DOHH2 (cell line): ENCODE data around the gene ATXN7.

Experiments used
- H3F3A ChIP-seq: fragments of 200-600 bp; sonication (generic), shearing (Covaris generic); 2 replicates; pipeline ENCODE4 v1.6.0; 2016; ENCODE audit warnings: antibody characterized with exemption, mild to moderate bottlenecking; ENCODE audit not compliant: control insufficient read depth, insufficient read depth
- H3K27ac ChIP-seq: fragments of 200-600 bp; sonication (generic); 2 replicates; pipeline ENCODE4 v1.5.1; 2014; ENCODE audit warnings: low read depth, mild to moderate bottlenecking, low read length, moderate library complexity
- H3K27me3 ChIP-seq: fragments of 200-600 bp; sonication (generic); 2 replicates; pipeline ENCODE4 v1.6.1; 2014; ENCODE audit warnings: mild to moderate bottlenecking, low read length, mixed read lengths; ENCODE audit not compliant: control insufficient read depth
- H3K36me3 ChIP-seq: fragments of 200-600 bp; sonication (generic); 2 replicates; pipeline ENCODE4 v1.6.1; 2014; ENCODE audit warnings: mild to moderate bottlenecking, low read length, moderate library complexity, mixed read lengths; ENCODE audit not compliant: control insufficient read depth
- H3K4me1 ChIP-seq: fragments of 200-600 bp; sonication (generic); 2 replicates; pipeline ENCODE4 v1.6.1; 2014; ENCODE audit warnings: mild to moderate bottlenecking, low read length, mixed read lengths; ENCODE audit not compliant: control insufficient read depth
- H3K4me2 ChIP-seq: fragments of 200-600 bp; sonication (generic); 2 replicates; pipeline ENCODE4 v1.6.0; 2014; ENCODE audit warnings: mild to moderate bottlenecking, low read length, moderate library complexity
- H3K4me3 ChIP-seq: fragments of 200-600 bp; sonication (generic); 2 replicates; pipeline ENCODE4 v1.5.1; 2014; ENCODE audit warnings: mild to moderate bottlenecking, low read length, mixed read lengths
- H3K79me2 ChIP-seq: fragments of 200-600 bp; sonication (generic); 2 replicates; pipeline ENCODE4 v1.6.1; 2014; ENCODE audit warnings: mild to moderate bottlenecking, low read length, mixed read lengths; ENCODE audit not compliant: control insufficient read depth
- H3K9me2 ChIP-seq: fragments of 200-600 bp; sonication (generic); replicated peaks from 2 replicates; pipeline ENCODE4 v1.6.1; 2014; ENCODE audit warnings: mild to moderate bottlenecking, low read length, mixed read lengths; ENCODE audit not compliant: control insufficient read depth
- H3K9me3 ChIP-seq: fragments of 200-600 bp; sonication (generic); 2 replicates; pipeline ENCODE4 v1.6.1; 2014; ENCODE audit warnings: antibody characterized with exemption, low read length, mixed read lengths; ENCODE audit not compliant: control insufficient read depth, insufficient read depth
- H4K20me1 ChIP-seq: fragments of 200-600 bp; sonication (generic); 2 replicates; pipeline ENCODE4 v1.6.0; 2014; ENCODE audit warnings: low read depth, mild to moderate bottlenecking, antibody characterized with exemption, low read length, moderate library complexity; ENCODE audit not compliant: control insufficient read depth, insufficient read depth
- CTCF ChIP-seq: fragments of 200-600 bp; sonication (generic); IDR thresholded peaks from one replicate; pipeline ENCODE4 v1.5.1; 2014; ENCODE audit warnings: antibody characterized with exemption, mild to moderate bottlenecking, low read depth, low read length; ENCODE audit not compliant: poor library complexity, severe bottlenecking
- EZH2phosphoT487 ChIP-seq: fragments of 200-600 bp; sonication (generic); IDR thresholded peaks from 2 replicates; pipeline ENCODE4 v1.6.1; 2017; ENCODE audit warnings: borderline replicate concordance, mild to moderate bottlenecking, antibody characterized with exemption, low read length, moderate library complexity, mixed read lengths

The ATXN7 gene

GRCh38 chr3:63936925-63937324 lies 73.3 kb downstream of the ATXN7 start:
- peaks cover 44% of the 10 kb centered on the region for H3K36me3 ChIP-seq
- peaks cover 95% of the 10 kb centered on the region for H3K79me2 ChIP-seq
- H3K27me3 ChIP-seq, result no peaks in the 10 kb centered on the region
- peaks cover 6% of the 10 kb centered on the region; the same call in 1 of the 2 replicates for H3F3A ChIP-seq
- no peak overlapping the region for H3K27ac ChIP-seq
- no peaks in the 10 kb centered on the region for H3K9me3 ChIP-seq
- H3K4me2 ChIP-seq, result no peak overlapping the region
- H3K4me3 ChIP-seq, result no peak overlapping the region
- TF ChIP-seq EZH2phosphoT487, result no peak
- no peak for TF ChIP-seq CTCF
- H3K9me2 ChIP-seq, result no peaks in the 10 kb centered on the region
- peaks cover 24% of the 10 kb centered on the region for H3K4me1 ChIP-seq
- H4K20me1 ChIP-seq, result peaks cover 13% of the 10 kb centered on the region; the same call in 1 of the 2 replicates

- Histone ChIP-seq H3K79me2 (peaks cover 95% of the 10 kb centered on the region), H3K4me2 (no peak overlapping the region), H3K4me3 (no peak overlapping the region)
These were observed 74.3 kb downstream of the ATXN7 start for GRCh38 chr3:63937661-63938651.

GRCh38 chr3:63940389-63940757 lies 76.7 kb downstream of the ATXN7 start:
- no peaks in the 10 kb centered on the region for H3K27me3 ChIP-seq
- H3K9me3 ChIP-seq, result no peaks in the 10 kb centered on the region
- H3K4me3 ChIP-seq, result no peak overlapping the region
- H3F3A ChIP-seq, result no peaks in the 10 kb centered on the region
- no peak for TF ChIP-seq CTCF
- H3K27ac ChIP-seq, result no peak overlapping the region
- H3K4me1 ChIP-seq, result no peaks in the 10 kb centered on the region
- H4K20me1 ChIP-seq, result peaks cover 9% of the 10 kb centered on the region; the same call in 1 of the 2 replicates
- peaks cover 38% of the 10 kb centered on the region for H3K36me3 ChIP-seq
- peaks cover 87% of the 10 kb centered on the region for H3K79me2 ChIP-seq
- H3K9me2 ChIP-seq, result no peaks in the 10 kb centered on the region
- no peak overlapping the region for H3K4me2 ChIP-seq

More at GRCh38 chr3:63937661-63938651, 74.3 kb downstream of the ATXN7 start:
- Histone ChIP-seq H3K9me3 (no peaks in the 10 kb centered on the region), H3K27me3 (no peaks in the 10 kb centered on the region), H3K36me3 (peaks cover 44% of the 10 kb centered on the region), H3F3A (peaks cover 5% of the 10 kb centered on the region; the same call in 1 of the 2 replicates), H3K4me1 (peaks cover 14% of the 10 kb centered on the region), H4K20me1 (peaks cover 16% of the 10 kb centered on the region; the same call in 1 of the 2 replicates), H3K27ac (no peak overlapping the region), H3K9me2 (no peaks in the 10 kb centered on the region)
- no peak for TF ChIP-seq CTCF
- no peak for TF ChIP-seq EZH2phosphoT487
